Skin of body (tissue), 2 donors: ENCODE data around the gene LBX1. TPM values are rescaled to one million over a fixed set of nuclear protein-coding genes. Genes with fewer than 3 reads are reported as not detected.
A peak's percentile ranks its signal among the peaks of the same experiment; 100 is the strongest.

Source experiments
- DNase-seq: peaks from one replicate; lab custom pipeline; 2025; lab: John Stamatoyannopoulos, UW
- total RNA-seq: library from RNA; depleted of rRNA; stranded (reverse); fragments of >200 nt; gene quantifications from one replicate; pipeline ENCODE4 v1.2.3, GENCODE V29; 2014

Gene LBX1
- 0.20 TPM for total RNA-seq

DNA sequence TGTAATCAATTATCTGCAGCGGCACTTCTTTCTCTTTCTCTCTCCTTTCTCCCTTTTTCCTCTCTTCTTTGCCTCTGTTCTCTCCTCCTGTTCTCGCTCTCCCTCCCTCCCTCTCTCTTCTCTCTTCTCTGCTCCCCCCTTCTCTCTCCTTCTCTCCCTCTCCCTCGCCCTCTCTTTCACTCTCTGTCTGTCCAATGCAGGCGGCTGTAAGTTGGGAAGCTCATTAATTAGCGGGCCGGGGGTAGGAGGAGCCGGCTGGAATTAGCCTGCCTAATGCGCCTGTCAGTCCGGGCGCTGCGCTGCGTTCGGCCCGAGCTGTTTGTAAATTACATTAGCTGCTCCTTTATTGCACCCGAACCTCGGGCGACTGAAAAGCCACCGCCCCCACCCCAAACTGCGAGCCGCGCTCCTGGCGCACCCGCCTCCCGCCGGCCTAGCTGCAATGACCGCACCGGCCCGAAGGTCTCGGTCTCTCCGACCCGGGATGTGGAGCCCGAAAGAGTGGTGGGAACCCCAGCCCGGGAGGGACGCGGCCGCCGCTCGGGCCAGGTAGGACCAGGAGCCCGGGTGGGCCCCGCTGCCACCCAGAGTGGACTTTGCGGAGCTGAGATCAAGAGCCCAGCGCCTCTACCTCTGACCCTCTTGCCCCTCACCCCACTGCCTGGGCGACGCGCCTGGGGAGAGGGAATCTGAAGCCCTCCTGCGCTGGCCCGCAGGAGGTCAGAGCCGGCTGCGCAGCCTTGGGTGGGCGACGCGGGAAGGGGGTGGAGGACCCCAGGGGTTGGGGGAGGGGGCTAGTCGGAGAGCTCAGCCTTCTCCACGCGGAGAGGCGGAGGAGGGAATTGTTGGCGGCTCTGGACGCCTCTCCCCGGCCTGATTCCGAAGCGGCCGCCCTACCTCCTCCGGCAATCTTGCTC, at the start of gene LBX1:
Gene LBX1 (minus strand): TSS at position 198 of the 917 bp plus-strand sequence. CDS start 648 bp downstream, outside the sequence.
- DNase-seq: no peak

GRCh38 chr10:101273741-101274140, 44.5 kb upstream of the LBX1 start:
- no peak for DNase-seq

DNA sequence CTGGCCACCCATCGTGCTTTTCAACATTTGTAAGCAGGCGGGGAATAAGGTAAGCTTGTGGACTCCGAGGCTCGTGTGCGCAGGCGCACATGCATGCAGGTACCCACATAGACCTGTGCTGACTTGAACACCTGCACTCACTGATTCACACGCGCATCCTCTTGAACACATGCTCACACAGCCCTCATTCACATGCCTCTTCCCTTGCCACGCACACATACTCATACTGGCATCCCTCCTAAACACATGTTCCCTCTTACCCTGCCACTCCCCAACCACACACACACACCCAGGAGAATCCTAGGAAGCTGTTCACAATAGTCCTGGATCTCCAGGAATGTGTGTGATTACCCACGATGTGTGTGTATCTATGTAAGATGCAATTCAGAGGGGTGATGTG, 44.1 kb upstream of the LBX1 start:
- no peak for DNase-seq

DNA sequence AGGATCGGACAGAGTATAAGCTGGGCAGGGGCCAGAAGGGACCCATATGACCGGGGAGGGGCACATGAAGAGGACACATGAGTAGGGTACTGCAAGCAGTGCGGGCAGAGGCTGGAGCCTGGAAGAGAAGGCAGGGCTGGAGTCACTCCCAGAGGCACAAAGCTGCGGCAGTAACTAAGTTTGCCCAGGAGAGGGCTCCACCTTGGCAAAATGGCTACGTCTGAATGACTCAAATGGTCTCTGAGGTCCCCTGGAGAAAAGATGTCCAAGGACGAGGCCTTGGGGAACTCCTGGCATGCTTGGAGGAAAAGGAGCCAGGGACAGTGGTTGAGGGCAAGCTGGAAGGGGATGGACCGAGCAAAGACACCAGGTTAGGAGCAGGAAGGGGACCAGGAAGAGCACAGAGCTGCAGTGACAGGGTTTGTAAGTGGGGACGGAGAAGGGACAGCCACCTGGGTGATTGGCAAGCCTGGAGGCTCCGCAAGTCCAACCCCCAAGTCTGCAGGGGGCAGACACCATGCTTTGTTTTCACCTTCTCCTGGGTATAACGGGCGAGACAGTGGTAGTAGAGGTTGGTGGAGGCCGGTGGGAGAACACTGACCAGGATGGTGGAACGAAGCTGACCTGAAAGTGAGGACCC, 43.1 kb upstream of the LBX1 start:
- DNase-seq: no peak

- DNase-seq: no peak
Observed at GRCh38 chr10:101270763-101271162, 41.5 kb upstream of the LBX1 start.

DNA sequence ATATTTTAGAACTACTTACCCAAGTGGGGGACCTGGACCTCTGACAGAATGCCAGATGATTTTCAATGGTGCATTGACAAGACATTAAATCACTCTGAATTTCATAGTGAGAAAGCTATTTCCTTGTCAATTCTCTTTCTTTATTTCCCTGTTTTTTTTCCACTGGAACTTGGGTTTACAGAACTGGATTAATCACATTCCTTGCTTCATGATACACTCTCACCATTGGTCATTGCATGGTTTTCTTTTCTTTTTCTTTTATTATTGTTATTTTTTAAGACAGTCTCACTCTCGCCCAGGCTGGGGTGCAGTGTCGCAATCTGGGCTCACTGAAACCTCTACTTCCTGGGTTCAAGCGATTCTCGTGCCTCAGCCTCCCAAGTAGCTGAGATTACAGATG, 38.5 kb upstream of the LBX1 start:
- DNase-seq: no peak

DNA sequence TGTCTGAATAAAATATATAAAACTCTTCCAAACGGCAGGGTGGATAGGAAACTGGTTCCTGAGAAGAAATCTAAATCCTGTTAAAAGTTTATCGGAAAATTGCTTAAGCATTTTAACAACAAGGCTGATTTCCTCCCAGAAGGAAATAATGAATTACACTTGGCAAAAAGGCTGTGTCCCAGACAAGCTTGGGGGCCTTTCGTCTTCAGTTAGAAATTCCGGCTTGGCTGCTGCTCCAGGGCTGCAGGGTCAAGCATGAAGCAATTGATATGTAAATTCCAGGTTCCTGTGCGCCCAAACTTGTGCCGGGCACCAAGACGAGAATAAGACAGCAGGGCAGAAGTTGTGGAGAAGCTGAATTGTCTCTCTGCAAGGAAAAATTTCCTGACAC, 38.0 kb upstream of the LBX1 start:
- DNase-seq: peak; percentile 16

DNA sequence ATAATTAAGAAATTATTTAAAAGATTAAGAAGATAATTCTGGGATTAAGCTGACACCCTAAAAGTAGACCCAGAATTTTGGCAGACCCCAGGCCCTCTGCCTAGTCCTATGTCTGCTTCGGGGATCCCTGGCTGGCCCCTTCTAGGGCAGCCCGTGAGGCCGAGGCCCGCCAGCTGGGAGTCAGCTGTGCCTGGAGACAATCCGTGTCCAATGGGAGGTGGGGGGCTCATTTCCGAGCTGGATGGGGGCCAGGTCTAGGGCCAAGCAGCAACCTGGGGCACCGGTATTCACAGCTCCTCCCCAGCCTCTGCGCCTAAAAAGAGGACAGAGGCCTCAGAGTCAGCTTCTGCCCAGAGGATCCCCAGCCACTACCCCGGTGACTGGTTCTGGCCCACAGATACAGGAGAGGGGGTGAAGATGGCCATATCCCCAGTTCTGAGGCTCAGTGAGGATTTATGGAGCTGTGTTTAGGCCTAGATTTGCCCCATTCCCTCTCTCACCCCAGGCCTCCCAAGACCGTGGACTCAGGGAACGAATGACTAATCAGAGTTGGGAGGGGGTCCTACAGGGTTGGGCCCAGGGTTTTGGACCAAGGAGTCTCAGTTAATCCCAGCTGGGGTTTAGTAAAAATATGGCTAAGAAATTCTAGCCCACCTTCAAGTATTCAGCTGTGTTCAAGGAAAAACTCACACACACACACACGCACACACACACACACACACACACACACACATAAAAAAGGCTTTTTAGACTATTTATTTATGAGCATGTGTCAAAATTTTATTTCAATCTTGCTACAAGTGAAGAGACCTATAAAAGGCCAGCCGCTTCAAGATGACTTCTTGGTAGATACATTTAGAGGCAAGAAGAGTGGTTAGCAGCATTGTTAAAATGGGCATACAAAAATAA, 37.4 kb upstream of the LBX1 start:
- no peak for DNase-seq

DNA sequence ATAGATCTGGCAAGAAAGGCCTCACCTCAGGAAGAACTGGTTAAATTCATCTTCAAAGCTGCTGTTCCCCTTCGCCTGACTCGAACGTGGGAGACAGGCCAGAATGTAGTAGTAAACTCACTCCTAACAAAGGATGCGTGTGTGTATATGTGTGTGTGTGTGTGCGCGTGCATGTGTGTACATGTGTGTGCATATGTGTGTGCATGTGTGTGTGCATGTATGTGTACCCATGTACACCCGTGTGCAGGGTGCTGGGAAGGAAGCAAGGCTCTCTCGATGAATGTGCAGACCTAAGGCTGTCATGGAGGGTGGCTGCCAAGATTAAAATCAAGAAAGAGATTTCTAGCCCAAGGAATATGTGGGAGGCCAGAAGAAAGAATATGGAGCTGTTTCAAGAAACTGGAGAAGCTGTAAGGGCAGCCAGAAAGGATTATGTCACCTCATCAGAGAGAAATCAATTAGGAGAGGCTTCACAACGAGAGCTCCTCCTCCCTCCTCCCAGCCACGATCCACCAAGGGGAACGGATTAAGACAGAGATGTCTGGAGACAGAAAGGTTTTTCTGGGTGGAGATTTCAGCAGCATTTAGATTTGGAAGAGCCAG, 34.0 kb upstream of the LBX1 start:
- DNase-seq: peak; percentile 39

- no peak for DNase-seq
Observed at GRCh38 chr10:101262147-101262546, 32.9 kb upstream of the LBX1 start.

DNA sequence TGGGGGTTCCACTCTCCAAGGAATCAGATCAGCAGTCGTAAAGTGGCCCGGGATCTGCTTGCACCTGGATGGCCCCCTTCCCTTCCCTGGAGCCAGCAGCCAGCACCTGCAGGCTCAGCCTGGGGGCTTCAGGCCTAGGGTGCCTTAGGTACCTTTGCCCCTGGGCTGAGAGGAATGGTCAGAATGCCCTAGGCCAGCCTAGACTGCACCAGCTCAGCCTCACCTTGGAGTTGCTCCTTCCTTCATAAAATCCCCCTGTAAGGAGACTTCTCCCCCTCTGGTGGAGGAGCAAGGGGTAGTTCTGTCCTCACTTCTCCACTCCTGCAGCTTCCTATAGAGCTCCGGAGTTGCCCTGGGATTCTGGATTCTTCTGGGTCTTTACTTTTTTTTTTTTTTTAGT, 32.4 kb upstream of the LBX1 start:
- no peak for DNase-seq

GRCh38 chr10:101260764-101261481, 31.7 kb upstream of the LBX1 start:
- DNase-seq: no peak

- DNase-seq: no peak
Observed at GRCh38 chr10:101258179-101258885, 29.1 kb upstream of the LBX1 start.

DNA sequence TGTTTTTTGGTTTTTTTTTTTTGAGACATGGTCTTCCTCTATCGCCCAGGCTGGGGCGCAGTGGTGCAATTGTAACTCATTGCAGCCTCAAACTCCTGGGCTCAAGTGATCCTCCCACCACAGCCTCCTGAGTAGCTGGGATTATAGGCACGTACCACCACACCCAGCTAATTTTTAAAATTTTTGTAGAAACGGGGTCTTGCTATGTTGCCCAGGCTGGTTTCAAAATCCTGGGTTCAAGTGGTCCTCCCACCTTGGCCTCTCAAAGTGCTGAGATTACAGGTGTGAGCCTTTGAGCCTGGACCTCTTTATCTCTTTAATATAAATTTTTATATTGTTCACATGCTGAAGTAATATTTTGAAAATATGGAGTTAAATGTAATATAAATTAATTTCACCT, 28.2 kb upstream of the LBX1 start:
- no peak for DNase-seq

GRCh38 chr10:101257084-101257483, 27.8 kb upstream of the LBX1 start:
- DNase-seq: no peak

GRCh38 chr10:101256387-101256786, 27.1 kb upstream of the LBX1 start:
- no peak for DNase-seq

GRCh38 chr10:101250136-101250535, 20.9 kb upstream of the LBX1 start:
- no peak for DNase-seq

DNA sequence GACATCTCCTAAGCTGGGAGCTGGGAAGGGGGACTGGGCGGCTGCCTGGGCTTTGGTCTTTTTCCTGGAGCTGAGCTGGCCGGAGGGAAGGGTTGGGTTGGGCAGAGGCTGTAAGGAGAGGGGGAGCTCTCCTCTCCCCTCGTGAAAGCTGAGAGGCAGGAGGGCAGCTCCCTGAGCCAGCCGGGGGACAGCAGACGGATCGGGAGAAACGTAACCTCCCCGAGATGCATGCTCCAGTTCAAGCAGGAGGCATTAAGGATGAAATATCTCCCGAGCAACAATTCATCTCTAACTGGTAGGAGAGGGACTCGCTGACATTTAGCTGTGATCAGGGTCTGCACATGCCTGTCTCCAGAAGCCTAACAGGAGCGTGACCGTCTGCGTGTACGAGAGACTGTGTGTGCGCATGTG, 19.9 kb upstream of the LBX1 start:
- DNase-seq: no peak

DNA sequence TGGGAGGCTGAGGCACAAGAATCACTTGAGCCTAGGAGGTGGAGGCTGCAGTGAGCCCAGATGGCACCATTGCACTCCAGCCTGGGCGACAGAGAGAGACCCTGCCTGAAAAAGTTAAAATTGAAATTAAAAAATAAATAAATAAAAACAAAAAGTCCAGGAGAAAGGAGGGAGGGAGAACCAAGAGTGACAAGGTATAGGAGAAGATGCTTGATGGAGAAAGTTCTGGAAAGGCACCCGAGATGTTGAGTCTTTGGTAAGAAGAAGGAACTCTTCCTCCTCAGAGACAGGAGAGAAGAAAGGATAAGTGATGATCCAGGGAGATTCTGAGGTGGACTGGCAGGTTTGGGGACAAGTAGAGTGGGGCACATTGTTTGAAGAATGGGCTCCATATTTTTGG, 17.4 kb upstream of the LBX1 start:
- DNase-seq: no peak
